Mucosa of descending colon (tissue), 3 donors: ENCODE measurements around the gene GTSE1. TPM values are rescaled to one million over a fixed set of nuclear protein-coding genes. Genes with fewer than 3 reads are reported as not detected.

Experiments
- ATAC-seq: fragments of 200-7000 bp; cut with Tn5 transposase; one replicate; pipeline ENCODE4 v1.9.1; 2020; ENCODE audit warnings: mild to moderate bottlenecking, moderate library complexity
- DNase-seq, 3 donors: peaks; one replicate each; pipeline ENCODE4 v3.0.0-alpha.2; 2020
- H3K36me3 ChIP-seq: fragments of 200-600 bp; one replicate; pipeline ENCODE4 v1.8.0; 2021; ENCODE audit warnings: low read depth, mild to moderate bottlenecking
- H3K4me1 ChIP-seq: fragments of 200-600 bp; one replicate; pipeline ENCODE4 v1.8.0; 2021; ENCODE audit warnings: low read depth, mild to moderate bottlenecking
- H3K4me3 ChIP-seq: fragments of 200-600 bp; one replicate; pipeline ENCODE4 v1.8.0; 2021; ENCODE audit warnings: mild to moderate bottlenecking
- H3K9me3 ChIP-seq: fragments of 200-600 bp; one replicate; pipeline ENCODE4 v1.8.0; 2021; ENCODE audit warnings: mild to moderate bottlenecking
- CTCF ChIP-seq: fragments of 200-600 bp; IDR thresholded peaks from one replicate; pipeline ENCODE4 v1.8.0; 2022; ENCODE audit warnings: antibody characterized with exemption, mild to moderate bottlenecking
- intact Hi-C, 2 donors: fragments of 100-400 bp; cut with DNase I in 1 of 2; cut with micrococcal nuclease in 1 of 2; formaldehyde crosslinking; loops; one replicate each; pipeline versions ENCODE4 v1.11.0 to v1.11.1; 2022; cut with DNase I, micrococcal nuclease
- total RNA-seq, 3 donors: library from RNA; stranded (reverse); fragmentation: NEBNext Ultra II Directional in 2 of 3; extraction: Animal tissue kit (Norgen Biotek cat#: 25700) in 2 of 3; gene quantifications; one replicate each; pipeline versions ENCODE4 v1.2.1 to v1.2.4, GENCODE V29; 2021 to 2023
- donor health status: DM: no; HTN: no; CAD: no; lungs with moderate emphysema.
- donor health status: DM: no; HTN: no; CAD: no.
- donor health status: DM: no; HTN: yes; CAD: no.

The GTSE1 gene
- total RNA-seq, 3 donors from 2014 or later, result 1.6 to 10.9 (median 3.6) TPM

GRCh38 chr22:46353483-46354105 lies 56.9 kb downstream of the GTSE1 start:
- peaks cover 12% of the 10 kb centered on the region for H3K36me3 ChIP-seq
- no peak for DNase-seq

GRCh38 chr22:46354176-46354992 lies 57.7 kb downstream of the GTSE1 start:
- H3K4me1 ChIP-seq, result no peaks in the 10 kb centered on the region
- intact Hi-C loops, result loop anchor here in 1 of 2 donors (10.0 kb wide), 1 partner anchor 190 kb away; no protein-coding TSS in a partner anchor
- H3K9me3 ChIP-seq, result no peaks in the 10 kb centered on the region
- no peak overlapping the region for H3K4me3 ChIP-seq
- DNase-seq (peak in 1 of 3 donors; percentile 29), ATAC-seq (no peak)
- peaks cover 12% of the 10 kb centered on the region for H3K36me3 ChIP-seq
- no peak for TF ChIP-seq CTCF

More at GRCh38 chr22:46353483-46354105, 56.9 kb downstream of the GTSE1 start:
- intact Hi-C loops, result loop anchor here in 1 of 2 donors (10.0 kb wide), 1 partner anchor 191 kb away; no protein-coding TSS in a partner anchor
- H3K4me1 ChIP-seq, result no peaks in the 10 kb centered on the region
- ATAC-seq, result no peak
- no peak overlapping the region for H3K4me3 ChIP-seq
- TF ChIP-seq CTCF, result no peak
- H3K9me3 ChIP-seq, result no peaks in the 10 kb centered on the region

- intact Hi-C loops, result loop anchor here in 1 of 2 donors (10.0 kb wide), 1 partner anchor 190 kb away; no protein-coding TSS in a partner anchor
- no peaks in the 10 kb centered on the region for H3K9me3 ChIP-seq
- TF ChIP-seq CTCF, result no peak
- no peaks in the 10 kb centered on the region for H3K4me1 ChIP-seq
- H3K36me3 ChIP-seq, result peaks cover 12% of the 10 kb centered on the region
- ATAC-seq (no peak), DNase-seq (no peak)
- no peak overlapping the region for H3K4me3 ChIP-seq
Measured at GRCh38 chr22:46354993-46355305, 58.3 kb downstream of the GTSE1 start.

DNA sequence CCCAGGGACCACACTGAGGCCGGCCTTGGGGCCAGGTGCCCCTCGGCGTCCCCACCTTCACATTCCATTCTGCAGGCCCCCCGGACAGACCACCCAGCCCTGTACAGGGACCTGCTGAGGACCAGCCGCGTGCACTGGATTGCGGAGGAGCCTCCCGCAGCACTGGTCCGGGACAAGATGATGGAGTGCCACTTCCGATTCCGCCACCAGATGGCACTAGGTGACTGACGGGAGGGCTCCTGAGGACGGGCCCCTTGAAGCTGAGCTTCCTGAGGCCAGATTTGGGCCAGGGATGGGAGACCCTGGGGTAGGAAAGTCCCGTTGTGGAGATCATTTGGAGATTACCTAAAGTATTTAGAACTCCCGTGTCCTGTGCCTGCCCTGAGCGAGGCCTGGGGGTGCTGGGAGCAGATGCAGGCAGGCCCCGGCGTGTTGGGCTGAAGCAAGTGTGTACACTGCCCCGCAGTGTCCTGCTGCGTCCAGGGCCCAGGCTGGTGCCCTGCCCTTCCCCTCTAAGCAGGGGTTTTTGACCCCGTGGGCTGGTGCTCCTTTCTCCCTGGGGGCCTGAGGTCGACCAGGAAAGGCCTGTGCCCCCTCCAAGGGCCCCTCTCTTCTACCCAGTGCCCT lies 58.8 kb downstream of the GTSE1 start:
- TF ChIP-seq CTCF, result no peak
- Histone ChIP-seq H3K9me3 (no peaks in the 10 kb centered on the region), H3K4me1 (no peaks in the 10 kb centered on the region), H3K4me3 (no peak overlapping the region), H3K36me3 (peaks cover 12% of the 10 kb centered on the region)
- intact Hi-C loops, result loop anchor here in 1 of 2 donors (10.0 kb wide), 1 partner anchor 189 kb away; no protein-coding TSS in a partner anchor
- ATAC-seq (peak; percentile 70), DNase-seq (peak in 2 of 3 donors; percentile 76 to 81)

GRCh38 chr22:46355996-46356471 lies 59.4 kb downstream of the GTSE1 start:
- H3K4me1 ChIP-seq, result no peaks in the 10 kb centered on the region
- H3K9me3 ChIP-seq, result no peaks in the 10 kb centered on the region
- DNase-seq (peak in 1 of 3 donors; percentile 22), ATAC-seq (no peak)
- TF ChIP-seq CTCF, result no peak
- intact Hi-C loops, result loop anchor here in 1 of 2 donors (10.0 kb wide), 1 partner anchor 189 kb away; no protein-coding TSS in a partner anchor
- no peak overlapping the region for H3K4me3 ChIP-seq
- H3K36me3 ChIP-seq, result peaks cover 12% of the 10 kb centered on the region
